Activated effector memory CD4-positive, alpha-beta T cell treated with anti-CD3 and anti-CD28 coated beads, Interleukin-2, amount 50 U/mL, for 16 hours (primary cell): Measurements from ENCODE around the gene PARP1.
"Not testable (repeated sequence)": the region's sequence is repeated elsewhere in the genome, so short reads cannot be mapped to it uniquely, and the experiment has no call there.

Experiments used
- DNase-seq: peaks from one replicate; pipeline ENCODE4 v3.0.0-alpha.2; 2020

The PARP1 gene

DNA sequence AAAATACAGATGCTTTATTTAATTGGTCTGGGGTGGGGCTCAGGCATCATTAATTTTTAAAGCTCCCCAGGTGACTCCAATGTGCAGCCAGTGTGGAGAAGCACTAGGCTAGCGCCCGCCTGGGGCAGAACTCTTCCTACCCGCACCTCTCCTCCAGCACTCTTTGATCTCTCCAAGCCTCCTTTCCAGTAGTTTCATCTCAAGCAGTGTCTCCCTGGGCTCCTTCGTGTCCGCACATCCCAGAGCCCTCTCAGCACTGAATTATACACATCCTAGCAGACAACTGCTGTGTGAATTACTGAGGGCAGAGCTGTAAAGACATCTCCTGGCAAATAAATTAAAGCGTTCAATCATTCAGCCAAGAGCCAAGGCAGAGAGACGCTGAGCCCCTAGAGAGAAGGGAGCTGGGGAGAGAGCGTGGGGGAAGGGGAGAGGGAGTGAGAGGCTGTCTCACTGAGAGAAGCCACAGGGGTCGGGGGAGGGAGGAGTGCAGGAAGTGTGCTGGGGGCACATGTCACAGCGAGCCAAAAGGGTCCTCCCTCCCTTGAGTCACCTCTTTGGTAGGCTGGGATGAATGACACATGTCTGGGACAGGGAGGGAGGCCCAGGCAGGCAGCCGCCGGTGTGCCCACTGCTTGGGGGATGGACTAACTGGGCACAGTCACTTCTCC is 21.0 kb upstream of the PARP1 start:
- no peak for DNase-seq

DNA sequence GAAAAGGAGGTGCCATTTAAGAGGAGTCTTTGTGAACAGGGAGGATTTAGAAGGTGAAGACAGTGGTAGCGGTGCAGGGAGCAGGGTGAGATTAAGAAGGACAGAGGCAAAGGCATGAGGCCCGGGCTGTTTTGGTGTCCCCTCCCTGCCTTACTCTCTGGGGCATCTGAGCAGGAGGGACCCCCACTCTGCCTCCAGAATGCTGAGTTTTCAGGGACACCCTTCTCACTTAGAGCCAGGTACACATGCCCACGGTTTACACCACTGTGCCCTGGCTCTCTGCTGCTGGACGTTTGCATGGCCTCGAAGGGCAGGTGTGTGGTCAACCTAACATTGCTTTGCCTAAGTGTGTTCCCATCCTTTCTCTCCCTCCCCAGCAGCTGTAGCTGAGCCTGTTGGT is 20.5 kb upstream of the PARP1 start:
- no peak for DNase-seq

DNA sequence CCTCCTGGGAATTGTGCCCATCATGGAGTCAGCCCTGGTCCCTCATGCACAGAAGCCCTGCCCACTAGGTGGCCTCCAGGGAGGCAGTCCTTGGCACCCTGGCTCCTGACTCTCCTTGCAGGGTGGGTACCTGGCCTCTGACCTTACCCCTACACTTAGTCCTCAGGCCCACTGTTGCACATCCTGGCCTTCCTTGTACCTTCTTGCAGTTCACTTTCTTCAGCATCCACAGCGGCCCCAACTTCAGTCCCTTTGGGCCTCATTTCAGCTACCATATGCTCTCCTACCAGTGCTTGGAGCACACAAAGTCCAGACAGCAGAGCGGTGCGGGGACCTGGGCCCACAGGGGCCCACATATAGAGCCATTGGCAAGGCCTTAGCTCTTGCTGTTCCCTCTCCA is 19.2 kb upstream of the PARP1 start:
- no peak for DNase-seq

DNA sequence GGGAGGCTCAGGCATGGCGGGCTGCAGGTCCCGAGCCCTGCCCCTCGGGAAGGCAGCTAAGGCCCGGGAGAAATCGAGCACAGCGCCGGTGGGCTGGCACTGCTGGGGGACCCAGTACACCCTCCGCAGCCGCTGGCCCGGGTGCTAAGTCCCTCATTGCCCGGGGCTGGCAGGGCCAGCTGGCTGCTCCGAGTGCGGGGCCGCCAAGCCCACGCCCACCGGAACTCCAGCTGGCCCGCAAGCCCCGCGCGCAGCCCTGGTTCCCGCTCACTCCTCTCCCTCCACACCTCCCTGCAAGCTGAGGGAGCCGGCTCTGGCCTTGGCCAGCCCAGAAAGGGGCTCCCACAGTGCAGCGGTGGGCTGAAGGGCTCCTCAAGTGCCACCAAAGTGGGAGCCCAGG is 18.5 kb upstream of the PARP1 start:
- not testable (repeated sequence) for DNase-seq

DNA sequence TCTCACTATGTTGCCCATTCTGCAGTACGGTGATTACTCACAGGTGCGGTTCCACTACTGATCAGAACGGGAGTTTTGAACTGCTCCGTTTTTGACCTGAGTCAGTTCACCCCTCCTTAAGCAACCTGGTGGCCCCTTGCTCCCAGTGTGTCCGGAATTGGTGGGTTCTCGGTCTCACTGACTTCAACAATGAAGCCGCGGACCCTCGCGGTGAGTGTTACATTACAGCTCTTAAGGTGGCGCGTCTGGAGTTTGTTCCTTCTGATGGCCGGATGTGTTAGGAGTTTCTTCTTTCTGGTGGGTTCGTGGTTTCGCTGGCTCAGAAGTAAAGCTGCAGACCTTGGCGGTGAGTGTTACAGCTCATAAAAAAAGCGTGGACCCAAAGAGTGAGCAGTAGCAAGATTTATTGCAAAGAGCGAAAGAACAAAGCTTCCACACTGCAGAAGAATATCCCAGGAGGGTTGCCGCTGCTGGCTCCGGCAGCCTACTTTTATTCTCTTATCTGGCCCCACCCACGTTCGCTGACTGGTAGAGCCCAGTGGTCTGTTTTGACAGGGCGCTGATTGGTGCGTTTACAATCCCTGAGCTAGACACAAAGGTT is 17.6 kb upstream of the PARP1 start:
- no peak for DNase-seq

DNA sequence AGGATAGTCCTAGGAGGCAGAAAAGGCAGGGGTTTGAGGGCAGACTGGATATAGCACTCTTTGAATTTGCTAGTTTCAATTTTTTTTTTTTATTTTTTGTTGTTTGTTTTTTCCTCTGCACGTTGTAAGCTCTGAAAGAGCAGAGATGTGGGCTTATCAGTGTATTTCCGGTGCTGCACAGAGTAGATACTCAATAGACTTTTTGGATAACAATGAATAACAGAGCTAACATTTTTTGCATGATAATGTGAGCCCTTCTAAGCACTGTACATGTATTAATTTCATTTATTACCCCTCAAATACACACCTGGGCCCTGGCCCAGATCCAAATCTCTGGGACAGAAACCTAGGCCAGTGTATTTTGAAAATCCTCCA is 17.1 kb upstream of the PARP1 start:
- no peak for DNase-seq

DNA sequence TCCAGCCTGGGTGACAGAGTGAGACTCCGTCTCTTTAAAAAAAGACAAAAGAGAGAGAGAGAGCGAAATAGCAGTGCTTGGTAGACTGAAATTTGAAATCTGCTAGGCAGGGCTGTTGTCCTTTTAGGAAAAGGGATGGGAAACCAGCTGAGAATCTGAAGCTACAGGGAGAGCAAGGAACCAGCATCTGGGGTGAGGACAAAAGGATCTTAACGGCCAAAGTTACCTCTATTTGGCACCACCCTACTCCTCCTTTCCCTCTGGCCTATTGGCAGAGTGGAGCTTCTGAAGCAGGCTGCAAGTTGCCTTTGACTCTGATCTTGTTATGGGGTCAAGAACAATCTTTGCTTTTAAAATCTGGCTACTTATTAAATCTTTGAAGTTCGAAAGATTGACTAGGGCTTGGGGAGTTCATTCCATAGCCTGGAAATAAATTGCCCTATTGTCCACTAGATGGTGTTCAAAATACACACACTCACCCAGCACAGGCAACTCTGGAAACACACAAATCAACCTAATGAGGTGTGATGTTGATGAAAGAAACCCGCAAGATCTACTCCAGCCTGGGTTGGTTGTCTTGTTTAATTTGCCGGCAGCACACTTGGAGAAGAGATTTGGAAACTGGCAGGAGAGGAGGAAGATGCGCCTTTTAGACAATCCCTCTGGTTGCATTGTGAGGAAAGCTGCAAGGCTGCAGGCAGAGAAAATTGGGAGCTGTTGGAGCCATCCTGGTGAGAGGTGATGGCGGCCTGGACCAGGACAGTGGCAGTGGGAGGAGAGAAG is 16.5 kb upstream of the PARP1 start:
- no peak for DNase-seq

DNA sequence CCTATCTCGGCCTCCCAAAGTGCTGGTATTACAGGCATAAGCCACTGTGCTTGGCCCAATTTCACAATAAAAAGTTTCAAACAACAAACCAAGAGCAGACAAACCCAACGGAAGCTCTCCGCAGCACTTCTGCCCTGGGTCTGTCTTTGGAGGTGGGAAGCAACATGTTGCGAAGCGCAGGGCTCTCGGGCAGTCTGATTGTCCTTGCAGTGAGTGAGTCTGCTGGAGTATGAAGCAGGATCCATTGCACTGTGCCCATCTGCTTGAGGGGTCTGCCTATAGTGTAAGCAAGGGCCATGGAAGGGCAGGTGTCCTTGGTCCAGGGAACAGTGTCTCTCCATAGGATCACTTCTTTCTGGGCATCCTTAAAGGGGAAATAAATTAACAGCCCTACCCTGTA is 14.6 kb upstream of the PARP1 start:
- DNase-seq: no peak

DNA sequence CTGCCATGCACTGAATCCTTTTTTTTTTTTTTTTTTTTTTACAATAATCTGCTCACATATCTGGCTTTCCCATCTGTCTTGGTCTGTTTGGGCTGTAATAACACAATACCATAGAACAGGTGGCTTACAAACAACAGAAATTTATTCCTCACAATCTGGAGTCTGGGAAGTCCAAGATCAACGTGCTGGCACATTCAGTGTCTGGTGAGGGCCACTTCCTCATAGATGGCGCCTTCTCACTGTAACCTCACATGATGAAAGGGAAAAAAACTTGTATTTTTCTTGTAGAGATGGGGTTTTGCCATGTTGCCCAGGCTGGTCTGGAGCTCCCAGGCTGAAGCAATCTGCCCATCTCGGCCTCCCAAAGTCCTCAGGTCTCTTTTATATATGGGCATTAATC is 13.0 kb upstream of the PARP1 start:
- DNase-seq: no peak

DNA sequence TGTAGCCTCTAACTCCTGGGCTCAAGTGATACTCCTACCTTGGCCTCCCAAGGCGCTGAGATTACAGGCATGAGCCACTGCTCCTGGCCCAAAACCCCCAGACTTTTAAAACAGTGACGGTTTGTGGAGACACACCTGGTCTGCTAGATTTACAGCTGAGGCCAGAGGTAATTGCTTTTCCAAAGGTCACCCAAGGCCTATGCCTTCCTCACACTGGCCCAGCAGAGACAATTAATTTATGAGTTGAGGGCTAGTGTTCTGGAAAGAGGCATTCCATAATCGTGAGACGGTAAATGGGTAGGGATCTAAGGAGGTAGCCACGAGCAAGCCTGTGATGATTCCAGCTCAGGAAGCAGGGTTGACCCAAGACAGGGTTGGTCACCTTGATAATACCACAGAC is 12.4 kb upstream of the PARP1 start:
- no peak for DNase-seq

DNA sequence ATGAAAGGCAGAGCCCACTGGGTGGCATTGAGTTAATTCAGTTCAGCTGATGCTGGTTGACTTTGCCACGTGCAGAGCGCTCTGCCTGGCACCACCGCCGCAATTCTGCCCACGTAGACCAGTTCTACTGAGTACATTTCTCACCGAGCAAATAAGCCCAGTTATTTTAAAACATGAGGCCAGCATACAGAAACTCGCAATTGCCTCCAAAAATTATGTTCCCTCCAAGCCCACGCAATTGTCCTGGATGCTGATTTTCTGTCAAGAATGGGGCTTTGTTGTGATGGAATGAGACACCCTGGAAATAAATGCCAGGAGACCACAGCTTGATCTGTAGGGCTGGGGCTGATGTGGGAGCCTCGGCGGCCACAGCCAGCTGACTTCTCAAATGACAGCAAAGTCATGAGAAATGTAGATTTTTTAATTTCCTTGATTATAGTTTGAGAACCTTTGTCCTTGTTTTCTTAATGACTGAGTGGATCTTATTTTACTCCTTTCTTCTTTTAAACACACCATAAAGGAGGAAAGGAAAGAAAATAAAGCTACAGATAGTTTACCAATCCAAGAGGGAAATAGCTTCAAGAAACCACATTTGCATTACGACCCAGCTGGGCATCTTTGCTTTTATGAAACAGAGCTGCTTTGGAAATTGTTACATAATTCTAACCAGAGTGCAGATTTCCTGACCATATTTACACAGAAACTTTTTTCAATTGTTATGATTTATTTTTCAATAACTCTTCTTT is 11.6 kb upstream of the PARP1 start:
- DNase-seq: no peak

DNA sequence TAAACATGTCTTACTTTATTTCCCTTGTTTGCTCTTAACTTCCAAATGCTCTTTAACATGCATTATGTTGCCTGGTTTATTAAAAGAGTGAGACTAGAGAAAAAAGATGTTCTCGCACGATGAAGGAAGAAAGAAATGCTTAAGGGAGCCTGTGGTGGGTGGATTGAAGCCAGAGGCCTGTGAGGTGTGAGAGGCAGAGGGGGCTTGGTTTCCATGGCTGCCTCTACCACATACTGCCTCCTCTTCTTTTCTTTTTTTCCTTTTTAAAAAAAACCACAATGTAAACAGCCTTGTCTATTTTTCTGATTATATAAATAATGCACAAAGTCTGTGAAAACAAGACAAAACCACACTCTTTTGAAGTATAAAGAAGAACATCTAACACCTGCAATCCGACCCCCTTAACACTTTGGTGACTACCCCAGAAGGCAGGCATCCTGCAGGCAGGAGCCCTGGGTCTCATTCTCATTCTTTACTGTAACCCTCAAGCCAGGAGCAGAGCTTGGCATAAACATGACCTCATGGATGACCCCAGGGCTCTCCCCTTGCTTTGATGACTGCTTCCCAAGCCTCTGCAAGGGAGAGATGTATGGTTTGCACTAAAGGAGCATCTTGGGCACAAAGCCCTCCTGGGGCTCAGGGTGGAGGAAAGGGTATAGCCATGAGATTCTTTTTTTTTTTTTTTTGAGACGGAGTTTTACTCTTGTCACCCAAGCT is 10.1 kb upstream of the PARP1 start:
- peak; percentile 37 for DNase-seq

DNA sequence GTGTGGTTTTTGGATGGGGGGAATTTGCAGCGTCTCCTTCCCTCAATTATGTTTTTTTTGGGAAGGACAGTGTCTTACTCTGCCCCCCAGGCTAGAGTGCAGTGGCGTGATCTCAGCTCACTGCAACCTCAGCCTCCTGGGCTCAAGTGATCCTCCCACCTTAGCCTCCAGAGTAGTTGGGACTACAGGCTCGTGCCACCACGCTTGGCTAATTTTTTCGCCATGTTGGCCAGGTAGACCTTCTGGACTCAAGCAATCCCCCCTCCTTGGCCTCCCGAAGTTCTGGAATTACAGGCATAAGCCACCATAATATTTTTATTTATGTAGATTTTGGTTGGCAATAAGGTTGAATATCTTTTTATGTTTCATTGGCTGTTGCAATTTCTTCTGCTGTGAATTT is 9.5 kb upstream of the PARP1 start:
- DNase-seq: no peak

DNA sequence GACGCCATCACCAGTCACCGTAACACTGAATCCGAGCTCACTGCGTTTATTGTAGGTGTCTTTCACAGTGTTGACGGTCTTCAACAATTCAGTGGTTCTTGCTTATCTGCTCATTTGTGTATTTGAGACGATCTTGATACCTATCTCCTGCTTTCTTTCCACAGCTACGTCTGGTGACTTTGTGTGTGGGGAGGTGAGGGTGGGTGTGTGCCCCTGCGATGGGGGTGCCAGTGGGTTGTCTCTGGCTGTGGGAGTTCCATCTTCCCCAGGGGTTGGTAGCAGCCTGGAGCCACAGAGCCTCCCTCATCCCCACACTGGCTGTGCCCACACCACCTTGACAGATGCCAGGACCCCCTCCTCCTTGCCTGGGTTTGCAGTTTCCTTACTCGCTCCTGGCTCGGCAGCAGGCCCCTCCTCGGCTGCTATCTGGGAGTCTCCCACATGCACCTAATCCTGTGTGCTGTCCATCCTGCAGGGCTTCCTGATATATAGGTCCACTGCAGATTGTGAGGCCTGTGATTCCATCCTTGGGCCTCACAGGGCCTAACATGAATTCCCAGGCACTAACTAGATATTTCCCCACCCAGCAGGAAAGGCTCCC is 6.3 kb upstream of the PARP1 start:
- DNase-seq: peak; percentile 33

DNA sequence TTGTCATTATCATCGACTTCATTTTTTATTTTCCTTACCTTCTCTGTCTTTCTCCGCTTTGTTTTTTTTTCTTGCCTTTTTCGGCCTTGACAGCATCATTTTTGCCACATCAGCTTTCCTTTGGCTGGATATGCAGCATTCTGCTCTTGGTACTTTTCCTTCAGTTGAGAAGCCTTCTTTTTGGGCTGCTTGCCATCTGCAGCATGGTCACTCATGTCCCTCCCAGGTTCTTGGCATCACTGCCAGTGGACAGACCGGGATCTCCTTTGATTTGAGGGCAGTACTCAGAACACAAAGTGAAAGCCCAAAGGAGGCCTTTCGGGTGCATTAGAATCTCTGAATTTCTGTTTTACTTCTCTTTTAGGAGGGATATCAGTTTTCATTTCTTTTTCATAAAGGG is 3.7 kb upstream of the PARP1 start:
- peak; percentile 21 for DNase-seq

DNA sequence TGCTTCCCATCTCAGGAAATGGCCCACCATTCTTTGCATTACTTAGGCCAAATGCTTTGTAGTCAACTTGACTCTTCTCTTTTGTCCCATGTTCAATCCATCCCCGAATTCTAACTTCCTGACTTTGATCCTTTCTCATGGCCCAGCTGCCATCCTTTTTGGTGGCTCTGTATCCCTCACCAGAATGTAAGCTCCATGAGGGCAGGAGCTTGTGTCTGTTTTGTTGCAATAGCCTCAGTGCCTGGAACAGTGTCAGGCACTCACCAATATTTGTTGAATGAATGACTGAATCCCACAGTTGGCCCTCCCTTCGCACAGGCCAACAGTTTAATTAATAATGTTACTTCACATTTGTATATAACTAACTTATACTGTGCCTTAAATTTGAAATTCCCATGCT is 3.1 kb upstream of the PARP1 start:
- DNase-seq: no peak

DNA sequence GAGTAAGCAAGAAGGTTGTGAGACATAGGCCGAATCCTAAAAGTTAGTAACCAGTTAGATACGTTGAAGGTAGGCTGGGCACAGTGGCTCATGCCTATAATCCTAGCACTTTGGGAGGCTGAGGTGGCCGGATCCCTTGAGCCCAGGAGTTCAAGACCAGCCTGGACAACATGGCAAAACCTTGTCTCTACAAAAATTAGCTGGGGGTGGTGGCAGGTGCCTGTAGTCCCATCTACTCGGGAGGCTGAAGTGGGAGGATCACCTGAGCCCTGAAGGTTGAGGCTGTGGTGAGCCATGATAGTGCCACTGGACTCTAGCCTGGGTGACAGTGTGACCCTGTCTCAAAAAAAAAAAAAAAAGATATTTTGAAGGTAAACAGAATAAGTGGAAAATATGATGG is 1.5 kb upstream of the PARP1 start:
- peak; percentile 59 for DNase-seq

DNA sequence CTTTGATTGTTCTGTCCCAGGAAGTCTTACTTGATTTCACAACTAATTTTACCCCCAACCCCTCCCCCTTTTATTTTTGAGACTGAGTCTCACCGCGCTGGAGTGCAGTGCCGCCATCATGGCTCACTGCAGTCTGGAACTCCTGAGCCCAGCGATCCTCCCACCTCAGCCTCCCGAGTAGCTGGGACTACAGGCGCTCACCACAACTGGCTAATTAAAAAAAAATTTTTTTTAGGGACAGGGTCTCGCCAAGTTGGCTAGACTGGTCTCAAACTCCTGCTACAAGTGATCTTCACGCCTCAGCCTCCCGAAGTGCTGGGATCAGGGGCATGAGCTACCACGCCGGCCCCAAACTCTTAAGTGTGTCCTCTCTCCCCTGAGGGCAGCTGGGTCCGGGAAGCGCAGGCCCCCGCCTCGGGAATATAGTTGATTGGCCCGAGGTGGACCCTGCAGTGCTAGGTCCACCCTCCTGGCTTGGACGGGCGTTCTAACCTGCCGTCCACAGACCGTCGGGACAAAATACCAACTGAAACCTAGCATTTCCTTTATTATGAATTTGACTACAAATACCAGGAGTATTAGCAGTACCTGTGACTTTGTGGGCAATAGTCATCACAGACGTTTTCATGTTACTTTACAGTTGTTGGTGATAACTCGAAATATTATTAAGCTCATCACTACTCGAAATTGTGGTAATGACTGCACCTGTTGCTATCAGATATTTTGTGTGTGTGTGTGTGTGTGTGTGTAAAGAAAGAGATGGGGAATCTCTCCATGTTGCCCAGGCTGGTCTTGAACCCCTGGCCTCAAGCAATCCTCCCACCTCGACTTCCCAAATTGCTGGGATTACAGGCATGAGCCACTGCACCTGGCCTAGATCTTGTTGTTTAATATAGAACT is 642 bp upstream of the PARP1 start:
- peak; percentile 37 for DNase-seq

DNA sequence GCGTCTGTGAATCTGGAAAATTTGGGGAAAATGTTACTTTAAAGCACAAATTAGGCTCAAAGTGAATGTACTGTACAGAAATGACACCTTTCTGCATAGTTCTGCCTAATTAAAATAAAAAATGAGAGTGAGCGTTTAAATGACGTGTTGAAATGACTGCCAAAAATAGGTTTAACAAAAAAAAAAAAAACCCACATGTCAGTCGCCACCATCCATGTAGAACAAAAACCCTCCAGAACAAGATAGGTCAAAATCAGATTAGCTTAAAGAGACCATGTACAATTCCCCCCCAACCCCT is 745 bp downstream of the PARP1 start:
- no peak for DNase-seq

DNA sequence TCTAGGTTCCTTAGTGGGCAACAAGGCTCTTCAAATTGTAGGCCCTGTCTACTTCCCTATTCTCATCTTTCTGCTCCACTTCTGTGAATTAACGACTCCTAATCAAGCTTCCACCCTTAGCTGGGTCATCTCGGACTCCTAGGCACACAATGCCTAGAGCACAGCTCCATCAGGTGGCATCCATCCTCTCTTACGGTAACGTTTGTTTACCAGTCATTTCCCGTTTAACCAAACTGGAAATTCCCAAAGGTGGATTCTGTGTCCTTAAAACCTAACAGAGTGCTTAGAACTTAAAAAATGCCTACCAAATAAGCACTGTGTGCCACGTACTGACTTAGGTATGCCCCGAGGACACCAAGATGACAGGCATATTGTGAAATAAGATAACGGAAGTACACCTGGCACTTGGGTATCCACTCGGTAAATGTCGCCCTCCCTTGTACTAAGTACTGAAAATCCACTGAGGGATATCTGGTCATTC is 1.5 kb downstream of the PARP1 start:
- DNase-seq: no peak

DNA sequence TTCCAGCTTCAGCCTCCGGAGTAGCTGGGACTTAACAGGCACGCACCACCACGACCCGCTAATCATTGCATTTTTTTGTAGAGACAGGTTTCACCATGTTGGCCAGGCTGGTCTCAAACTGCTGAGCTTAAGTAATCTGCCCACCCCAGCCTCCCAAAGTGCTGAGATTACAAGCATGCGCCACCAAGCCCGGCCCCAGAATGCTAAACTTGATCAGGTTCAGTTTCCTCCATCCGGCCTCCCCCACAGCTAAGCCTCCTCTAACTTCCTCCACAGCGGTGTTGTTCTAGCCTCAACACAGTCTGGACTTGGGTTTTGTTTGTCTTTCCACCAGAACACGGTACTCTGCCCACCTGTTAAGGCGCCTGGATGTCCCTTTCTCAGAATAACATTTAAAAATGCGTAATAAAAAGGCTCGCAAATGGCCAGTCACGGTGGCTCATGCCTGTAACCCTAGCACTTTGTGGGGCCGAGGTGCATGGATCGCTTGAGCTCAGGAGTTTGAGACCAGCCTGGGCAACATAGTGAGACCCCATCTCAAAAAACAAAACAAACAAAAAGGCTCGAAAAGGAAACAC is 2.4 kb downstream of the PARP1 start:
- peak; percentile 69 for DNase-seq
